ENCODE results near the gene EFHD1.

DNA sequence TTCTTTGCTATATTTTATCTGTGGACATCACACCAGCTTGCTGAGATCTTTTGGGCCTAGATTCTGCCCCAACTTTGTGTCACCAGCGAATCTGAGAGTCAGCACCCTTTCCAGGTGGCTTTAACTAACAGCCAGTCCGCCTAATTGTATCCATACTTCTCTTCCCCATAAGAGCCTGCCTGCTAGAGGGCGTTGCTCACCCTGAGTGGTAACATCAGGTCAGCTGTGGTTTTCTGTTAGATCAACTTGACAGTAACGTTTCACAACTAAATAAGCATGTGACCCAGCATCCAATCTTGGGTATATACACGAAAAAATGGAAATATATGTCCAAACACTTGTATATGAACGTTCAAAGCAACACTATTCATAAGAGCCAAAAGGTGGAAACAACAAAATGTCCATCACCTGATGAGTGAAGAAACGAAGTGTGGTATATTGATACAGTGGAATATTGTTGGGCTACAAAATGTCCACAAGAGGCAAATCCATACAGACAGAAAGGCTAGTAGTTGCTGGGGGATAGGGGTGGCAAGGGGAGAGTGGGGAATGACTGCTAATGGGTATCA lies 24.9 kb downstream of the EFHD1 start:
- TF ChIP-seq GABPA (IDR thresholded peaks at IDR 0.05; ENCODE audit: low read depth) (no peak), POLR2AphosphoS5 (IDR thresholded peaks at IDR 0.05; ENCODE audit: low read depth) (no peak), SPI1 (IDR thresholded peaks at IDR 0.05; ENCODE audit: borderline replicate concordance, low read depth) (no peak; the same call in 1 of the 2 replicates)
- TF ChIP-seq, protein P1, sequence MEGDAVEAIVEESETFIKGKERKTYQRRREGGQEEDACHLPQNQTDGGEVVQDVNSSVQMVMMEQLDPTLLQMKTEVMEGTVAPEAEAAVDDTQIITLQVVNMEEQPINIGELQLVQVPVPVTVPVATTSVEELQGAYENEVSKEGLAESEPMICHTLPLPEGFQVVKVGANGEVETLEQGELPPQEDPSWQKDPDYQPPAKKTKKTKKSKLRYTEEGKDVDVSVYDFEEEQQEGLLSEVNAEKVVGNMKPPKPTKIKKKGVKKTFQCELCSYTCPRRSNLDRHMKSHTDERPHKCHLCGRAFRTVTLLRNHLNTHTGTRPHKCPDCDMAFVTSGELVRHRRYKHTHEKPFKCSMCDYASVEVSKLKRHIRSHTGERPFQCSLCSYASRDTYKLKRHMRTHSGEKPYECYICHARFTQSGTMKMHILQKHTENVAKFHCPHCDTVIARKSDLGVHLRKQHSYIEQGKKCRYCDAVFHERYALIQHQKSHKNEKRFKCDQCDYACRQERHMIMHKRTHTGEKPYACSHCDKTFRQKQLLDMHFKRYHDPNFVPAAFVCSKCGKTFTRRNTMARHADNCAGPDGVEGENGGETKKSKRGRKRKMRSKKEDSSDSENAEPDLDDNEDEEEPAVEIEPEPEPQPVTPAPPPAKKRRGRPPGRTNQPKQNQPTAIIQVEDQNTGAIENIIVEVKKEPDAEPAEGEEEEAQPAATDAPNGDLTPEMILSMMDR (IDR thresholded peaks at IDR 0.05; ENCODE audit: insufficient read depth, low read length), result peak; percentile 34
- TF ChIP-seq, protein P2, sequence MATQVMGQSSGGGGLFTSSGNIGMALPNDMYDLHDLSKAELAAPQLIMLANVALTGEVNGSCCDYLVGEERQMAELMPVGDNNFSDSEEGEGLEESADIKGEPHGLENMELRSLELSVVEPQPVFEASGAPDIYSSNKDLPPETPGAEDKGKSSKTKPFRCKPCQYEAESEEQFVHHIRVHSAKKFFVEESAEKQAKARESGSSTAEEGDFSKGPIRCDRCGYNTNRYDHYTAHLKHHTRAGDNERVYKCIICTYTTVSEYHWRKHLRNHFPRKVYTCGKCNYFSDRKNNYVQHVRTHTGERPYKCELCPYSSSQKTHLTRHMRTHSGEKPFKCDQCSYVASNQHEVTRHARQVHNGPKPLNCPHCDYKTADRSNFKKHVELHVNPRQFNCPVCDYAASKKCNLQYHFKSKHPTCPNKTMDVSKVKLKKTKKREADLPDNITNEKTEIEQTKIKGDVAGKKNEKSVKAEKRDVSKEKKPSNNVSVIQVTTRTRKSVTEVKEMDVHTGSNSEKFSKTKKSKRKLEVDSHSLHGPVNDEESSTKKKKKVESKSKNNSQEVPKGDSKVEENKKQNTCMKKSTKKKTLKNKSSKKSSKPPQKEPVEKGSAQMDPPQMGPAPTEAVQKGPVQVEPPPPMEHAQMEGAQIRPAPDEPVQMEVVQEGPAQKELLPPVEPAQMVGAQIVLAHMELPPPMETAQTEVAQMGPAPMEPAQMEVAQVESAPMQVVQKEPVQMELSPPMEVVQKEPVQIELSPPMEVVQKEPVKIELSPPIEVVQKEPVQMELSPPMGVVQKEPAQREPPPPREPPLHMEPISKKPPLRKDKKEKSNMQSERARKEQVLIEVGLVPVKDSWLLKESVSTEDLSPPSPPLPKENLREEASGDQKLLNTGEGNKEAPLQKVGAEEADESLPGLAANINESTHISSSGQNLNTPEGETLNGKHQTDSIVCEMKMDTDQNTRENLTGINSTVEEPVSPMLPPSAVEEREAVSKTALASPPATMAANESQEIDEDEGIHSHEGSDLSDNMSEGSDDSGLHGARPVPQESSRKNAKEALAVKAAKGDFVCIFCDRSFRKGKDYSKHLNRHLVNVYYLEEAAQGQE (IDR thresholded peaks at IDR 0.05; ENCODE audit: insufficient replicate concordance, low read depth), result no peak
